ENCODE data around the gene ZNF492.
A peak's percentile ranks its signal among the peaks of the same experiment; 100 is the strongest.
"Not testable (repeated sequence)": the region's sequence is repeated elsewhere in the genome, so short reads cannot be mapped to it uniquely, and the experiment has no call there.

ZNF492 gene

DNA sequence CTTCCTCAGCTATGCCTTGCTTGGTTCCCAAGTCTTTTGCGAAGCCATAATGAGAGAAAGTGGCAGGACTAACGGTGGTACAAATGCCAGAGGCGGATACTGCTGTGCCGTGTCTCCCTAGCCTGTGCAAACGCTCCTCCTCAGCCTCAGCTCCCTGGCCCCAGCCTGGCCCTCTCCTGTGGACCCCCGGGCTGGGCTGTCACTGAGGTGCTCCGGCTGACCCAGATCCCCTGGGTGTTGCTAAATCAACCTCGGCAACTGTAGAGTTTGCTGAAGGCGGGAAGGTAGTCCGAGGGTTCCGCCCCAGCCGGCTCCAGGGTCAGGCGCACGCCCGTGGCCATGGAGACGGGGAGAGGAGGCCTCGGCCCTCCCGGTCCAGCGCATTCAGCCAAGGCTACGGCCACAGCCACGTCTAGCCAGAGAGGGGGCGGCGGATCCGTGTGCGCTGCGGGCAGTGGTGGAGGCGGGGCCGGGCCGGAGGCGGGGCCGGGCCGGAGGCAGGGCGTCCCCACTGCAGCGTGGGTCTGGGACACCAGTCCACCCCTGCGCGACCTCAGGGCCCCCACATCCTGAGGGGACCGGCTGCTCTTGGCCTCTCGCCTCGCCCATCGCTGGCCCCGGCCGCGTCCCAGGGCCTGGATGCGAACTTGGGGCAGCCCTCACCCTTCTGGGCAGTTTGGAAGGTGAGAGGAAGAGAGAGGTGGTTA, 16.4 kb upstream of the ZNF492 start:
- DNase-seq (ENCODE audit: low spot score): no peak

DNA sequence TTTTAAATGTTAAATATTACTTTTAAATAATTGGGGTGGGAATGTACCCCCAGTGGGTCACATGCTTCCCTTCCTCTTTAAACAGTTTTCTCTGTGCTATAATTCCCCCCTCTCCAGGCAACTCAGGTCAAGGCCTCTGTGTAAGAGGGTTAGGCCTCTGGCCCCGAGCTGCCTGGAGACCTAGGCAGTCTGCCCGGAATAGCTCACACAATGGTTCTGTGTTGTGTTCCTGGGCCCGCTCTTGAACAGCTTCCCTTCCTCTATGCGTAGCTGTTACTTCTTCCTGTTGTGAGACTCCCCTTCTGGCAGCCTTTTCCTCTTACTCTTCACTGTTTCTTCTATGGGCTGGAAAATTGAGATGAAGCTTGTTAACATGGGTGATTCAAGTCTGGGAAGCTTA, 14.8 kb upstream of the ZNF492 start:
- peak; percentile 80 for DNase-seq (ENCODE audit: low spot score)

DNA sequence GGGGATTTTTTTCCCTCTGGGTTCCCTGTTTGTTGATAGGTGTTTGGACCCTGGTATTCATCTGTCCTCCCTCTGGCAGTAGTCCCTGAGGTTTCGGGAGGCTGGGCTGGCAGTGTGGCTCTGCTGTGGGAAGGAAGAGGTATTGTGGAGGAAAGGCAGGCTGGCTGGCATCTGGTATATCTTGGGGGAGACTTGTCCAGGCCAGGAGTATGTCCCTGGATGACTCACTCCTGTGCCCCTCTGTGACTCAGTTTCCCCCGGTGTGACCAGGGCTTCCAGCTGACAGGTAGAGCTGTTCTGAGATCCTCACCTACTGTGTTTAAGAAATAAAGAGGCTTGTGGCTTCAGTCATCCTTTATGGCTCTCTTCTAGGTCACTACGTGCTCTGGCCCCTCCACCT, 14.2 kb upstream of the ZNF492 start:
- no peak for DNase-seq (ENCODE audit: low spot score)

DNA sequence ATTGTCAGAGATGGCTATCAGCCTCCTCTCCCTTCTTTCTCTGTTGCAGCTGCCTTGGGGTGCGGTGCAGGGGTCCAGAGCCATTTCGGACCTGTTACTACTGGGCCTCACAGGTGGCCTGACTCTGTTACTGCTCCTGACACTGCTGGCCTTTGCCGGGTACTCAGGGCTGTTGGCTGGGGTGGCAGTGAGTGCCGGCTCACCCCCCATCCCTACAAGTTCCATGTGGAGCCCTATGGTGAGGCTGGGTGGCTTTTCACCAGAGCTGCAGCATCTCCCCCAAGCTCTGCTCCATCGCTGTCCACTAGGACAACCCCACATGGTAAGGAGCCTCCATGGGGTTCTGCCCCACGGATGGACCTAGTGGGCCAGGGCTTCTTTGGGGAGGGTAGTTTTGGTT, 13.7 kb upstream of the ZNF492 start:
- DNase-seq (ENCODE audit: low spot score): no peak

DNA sequence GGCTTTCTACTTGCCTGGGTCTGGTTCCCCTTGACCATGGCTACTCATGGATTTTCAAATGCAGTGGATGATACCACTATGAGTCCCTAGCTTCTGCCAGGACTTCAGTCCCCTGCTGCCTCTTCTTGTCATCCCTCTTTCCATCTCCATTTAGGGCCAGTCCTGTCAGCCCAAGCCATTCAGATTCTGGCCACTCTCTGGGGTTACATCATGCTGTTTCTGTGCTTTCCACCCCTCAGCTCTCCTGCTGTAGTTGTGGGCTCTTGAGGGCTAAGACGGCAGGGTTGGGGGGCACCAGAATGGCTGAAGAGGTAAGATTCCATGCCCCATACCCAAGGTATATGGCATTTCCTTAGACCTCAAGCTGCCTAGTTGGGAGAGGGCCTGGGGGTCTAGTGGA, 13.2 kb upstream of the ZNF492 start:
- no peak for DNase-seq (ENCODE audit: low spot score)

DNA sequence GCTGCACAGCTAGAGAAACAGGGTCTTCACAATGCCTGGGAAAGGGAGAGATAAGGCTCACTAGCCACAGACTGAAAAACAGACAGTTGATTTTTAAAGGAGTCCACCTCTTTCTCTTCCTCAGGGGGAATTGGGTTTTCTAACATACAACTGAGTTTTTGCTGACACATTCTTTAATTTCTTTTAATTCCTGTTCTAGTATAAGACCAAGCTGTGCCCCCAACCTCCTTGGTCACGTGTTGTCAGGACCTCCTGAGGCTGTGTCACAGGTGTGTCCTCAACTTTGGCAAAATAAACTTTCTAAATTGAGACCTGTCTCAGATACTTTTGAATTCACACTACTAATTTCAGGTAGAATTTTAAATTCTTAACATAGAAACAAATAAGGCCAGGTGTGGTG, 12.1 kb upstream of the ZNF492 start:
- DNase-seq (ENCODE audit: low spot score): no peak

DNA sequence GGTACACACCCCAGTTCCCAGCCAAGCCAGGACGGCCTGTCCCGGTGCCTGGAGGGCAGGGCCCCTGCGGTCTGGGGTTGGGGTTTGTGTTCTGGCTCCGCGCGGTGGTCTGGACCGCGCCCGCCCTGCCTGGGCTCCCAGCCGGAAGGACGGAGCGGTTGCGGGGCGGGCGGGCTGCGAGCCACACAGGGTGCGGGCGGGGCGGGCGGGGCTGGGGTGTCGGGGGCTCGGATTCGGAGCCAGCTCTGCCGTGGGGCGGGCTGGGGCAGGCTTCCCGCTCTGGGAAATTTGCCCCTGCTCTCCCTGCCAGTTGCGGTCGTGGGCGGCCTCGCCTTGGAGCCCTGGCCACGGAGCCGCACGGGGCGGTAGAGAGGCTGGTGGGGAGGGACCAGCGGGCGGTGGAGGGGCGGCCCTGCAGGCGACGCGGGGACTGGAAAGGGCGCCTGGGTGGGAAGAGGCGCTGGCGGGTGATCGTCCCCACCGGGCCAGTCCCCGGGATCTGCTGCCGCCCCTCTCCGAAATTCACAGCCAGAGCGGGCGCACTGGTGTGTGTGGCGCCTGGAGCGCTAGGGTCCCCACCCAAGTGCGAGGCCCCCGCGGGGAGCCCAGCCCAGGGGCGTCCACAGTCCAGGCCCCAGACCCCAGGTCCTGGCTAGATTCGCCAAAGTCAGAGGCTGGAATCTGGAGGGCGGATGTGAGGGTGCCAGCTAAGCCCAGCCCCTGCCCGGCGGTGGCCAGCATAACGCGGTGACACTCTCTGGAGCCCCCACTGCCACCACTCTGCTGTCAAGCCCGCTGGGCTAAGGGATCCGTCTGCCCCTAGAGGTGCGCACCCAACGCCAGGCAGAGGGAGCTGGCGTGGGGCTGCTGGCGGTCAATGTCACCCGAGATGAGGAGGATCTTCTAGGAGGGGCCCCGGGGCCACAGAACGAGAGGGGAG, 11.0 kb upstream of the ZNF492 start:
- peak; percentile 30 for DNase-seq (ENCODE audit: low spot score)

DNA sequence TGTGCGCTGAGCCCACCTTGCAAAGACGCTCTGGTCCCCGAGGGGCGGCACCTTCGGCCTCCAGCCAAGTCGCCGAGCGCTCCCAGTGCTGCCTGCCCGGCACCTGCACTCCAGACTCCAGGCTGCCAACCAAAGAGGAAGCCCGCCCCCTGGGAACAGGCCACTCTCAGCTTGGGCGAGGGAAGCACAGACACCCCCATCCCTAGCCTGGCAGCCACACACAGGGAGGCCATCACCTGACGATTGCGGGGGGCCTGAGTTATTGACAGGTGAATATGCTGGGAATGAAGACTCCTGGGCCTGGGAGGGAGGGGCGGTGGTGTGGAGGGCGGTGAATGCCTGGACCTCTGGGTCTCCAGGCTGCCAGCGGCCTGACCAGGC, 10.3 kb upstream of the ZNF492 start:
- no peak for DNase-seq (ENCODE audit: low spot score)

DNA sequence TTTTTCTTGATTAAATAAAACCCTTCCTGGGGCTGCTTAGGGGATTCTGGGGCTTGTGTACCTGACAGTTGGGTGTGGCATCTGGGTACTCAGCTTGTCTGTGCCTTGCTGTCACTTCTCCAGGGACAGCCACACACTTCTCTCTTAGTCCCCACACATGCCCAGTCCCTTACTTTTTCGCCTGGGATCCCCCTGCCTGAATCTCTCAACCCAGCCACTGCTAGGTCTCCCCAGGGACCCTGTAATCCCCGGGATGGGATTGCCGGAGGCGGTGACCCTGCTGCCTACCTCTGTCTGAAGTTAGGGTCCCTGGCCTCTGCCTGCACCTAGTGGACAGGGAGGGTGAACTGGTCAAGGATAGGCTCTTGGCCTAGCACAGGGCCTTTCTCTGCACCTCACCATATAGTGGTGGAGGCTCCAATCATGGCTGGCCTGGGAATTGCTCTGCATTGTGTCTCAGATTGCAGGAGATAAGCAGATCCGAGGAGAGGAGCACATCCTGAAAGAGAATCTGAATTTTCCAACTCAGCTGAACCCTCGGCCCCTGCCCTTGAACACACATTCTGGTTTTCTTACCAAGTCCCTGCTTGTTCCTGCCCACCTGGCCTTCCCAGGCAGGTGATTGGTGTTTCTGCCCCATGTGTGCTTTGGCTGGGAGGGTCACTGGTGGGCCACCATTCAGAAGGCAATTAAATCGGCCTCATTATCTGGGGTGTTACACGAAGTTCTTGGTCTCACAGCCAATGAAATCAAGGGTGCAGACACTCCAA, 8.7 kb upstream of the ZNF492 start:
- no peak for DNase-seq (ENCODE audit: low spot score)

DNA sequence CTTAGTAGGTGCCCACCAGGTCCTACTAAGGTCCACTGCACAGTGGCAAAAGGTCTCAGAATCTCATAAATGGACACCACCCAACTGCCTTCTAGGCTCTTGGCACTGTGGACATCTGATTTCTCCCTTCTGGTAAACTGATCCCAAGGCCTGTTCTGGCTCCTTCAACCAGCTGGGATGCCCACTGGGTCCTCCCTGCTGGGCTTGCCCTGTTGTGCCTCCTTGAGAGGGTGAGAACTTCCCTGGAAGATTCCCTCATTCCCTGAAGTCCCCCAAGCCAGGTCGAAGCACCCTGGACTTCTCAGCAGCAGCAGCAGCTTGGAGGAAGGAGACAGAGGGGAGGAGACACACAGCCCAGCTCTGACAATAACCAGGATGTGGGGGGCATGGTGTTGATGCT, 6.6 kb upstream of the ZNF492 start:
- no peak for DNase-seq (ENCODE audit: low spot score)

DNA sequence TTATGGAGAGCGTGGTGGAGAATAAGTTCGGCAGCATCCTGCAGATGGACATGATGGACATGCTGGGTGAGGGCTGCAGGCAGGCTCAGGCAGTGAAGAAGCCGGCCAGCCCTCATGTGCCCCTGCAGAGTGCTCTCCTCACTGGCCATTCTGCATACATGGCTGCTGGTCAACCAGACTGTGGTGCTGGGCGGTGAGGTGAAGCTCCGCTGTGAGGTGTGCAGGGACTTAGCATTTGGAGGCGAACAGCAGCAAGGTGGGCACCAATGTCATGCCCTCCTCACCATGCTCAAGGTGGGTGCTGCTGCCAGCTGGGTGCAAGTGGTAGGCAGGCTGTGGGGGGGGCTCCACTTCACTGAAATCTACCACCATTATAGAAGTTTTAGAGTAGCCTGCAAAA, 5.7 kb upstream of the ZNF492 start:
- no peak for DNase-seq (ENCODE audit: low spot score)

DNA sequence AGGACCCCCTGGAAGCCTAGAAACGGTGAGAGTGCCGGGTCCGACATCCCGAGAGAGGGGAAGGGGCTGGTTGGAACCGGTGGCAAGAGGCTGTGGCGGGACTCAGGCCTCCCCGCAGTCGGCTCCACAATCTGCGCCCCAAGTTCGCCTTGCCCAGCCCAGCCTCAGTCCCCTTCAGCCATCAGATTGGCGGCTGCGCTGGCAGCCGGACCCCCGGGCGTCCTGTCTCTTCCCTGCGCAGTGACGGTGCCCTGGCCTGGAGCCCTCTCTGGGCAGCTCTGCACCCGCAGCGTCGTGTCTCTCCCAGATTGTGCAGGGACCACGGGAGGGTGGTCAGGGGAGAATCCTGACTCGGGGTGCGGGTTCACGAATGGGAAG, 315 bp downstream of the ZNF492 start:
- DNase-seq (ENCODE audit: low spot score): no peak

DNA sequence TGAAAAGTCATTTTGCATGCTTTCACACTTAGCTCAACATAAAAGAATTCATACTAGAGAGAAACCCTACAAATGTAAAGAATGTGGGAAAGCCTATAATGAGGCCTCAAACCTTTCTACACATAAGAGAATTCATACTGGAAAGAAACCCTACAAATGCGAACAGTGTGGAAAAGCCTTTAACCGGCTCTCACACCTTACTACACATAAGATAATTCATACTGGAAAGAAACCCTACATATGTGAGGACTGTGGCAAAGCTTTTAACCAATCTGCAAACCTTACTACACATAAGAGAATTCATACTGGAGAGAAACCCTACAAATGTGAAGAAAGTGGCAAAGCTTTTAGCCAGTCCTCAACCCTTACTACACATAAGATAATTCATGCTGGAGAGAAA, 51.4 kb downstream of the ZNF492 start:
- not testable (repeated sequence) for DNase-seq (ENCODE audit: low spot score)

DNA sequence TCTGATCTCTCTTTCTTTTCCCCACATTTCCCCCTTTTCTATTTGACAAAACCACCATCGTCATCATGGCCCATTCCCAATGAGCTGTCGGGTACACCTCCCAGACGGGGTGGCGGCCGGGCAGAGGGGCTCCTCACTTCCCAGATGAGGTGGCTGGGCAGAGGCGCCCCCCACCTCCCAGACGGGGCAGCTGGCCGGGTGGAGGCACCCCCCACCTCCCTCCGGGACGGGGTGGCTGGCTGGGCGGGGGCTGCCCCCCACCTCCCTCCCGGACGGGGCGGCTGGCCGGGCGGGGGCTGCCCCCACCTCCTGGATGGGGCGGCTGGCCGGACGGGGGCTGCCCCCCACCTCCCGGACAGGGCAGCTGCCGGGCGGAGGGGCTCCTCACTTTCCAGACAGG, 68.5 kb downstream of the ZNF492 start:
- not testable (repeated sequence) for DNase-seq (ENCODE audit: low spot score)

DNA sequence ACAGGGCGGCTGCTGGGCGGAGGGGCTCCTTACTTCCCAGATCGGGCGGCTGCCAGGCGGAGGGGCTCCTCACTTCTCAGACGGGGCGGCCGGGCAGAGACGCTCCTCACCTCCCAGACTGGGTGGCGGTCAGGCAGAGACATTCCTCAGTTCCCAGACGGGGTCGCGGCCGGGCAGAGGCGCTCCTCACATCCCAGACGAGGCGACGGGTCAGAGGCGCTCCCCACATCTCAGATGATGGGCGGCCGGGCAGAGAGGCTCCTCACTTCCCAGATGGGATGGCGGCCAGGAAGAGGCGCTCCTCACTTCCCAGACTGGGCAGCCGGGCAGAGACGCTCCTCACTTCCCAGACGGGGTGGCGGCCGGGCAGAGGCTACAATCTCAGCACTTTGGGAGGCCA, 69.0 kb downstream of the ZNF492 start:
- not testable (repeated sequence) for DNase-seq (ENCODE audit: low spot score)

DNA sequence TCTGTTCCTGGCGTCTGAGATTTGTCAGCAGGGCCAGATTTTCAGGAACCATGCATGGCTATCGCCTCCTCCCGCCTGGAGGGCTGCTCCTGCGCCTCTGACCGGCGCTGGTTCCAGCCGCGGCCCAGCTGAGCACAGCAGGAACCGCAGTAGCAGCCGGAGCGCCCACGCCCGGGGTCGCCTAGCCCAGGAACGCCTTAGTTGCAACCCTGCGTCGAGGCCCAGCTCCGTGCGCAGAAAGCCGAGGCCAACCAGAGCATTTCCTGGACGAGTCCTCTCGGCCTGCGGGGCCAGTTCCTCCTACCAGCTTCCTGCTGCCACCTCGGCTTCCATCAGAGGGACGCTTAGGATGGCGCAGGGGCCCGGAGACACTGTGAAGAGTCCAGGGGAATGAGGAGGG, 74.9 kb downstream of the ZNF492 start:
- no peak for DNase-seq (ENCODE audit: low spot score)
